ENCODE measurements around the gene HFM1.
"Not testable (repeated sequence)": the region's sequence is repeated elsewhere in the genome, so short reads cannot be mapped to it uniquely, and the experiment has no call there.

Gene HFM1, protein sequence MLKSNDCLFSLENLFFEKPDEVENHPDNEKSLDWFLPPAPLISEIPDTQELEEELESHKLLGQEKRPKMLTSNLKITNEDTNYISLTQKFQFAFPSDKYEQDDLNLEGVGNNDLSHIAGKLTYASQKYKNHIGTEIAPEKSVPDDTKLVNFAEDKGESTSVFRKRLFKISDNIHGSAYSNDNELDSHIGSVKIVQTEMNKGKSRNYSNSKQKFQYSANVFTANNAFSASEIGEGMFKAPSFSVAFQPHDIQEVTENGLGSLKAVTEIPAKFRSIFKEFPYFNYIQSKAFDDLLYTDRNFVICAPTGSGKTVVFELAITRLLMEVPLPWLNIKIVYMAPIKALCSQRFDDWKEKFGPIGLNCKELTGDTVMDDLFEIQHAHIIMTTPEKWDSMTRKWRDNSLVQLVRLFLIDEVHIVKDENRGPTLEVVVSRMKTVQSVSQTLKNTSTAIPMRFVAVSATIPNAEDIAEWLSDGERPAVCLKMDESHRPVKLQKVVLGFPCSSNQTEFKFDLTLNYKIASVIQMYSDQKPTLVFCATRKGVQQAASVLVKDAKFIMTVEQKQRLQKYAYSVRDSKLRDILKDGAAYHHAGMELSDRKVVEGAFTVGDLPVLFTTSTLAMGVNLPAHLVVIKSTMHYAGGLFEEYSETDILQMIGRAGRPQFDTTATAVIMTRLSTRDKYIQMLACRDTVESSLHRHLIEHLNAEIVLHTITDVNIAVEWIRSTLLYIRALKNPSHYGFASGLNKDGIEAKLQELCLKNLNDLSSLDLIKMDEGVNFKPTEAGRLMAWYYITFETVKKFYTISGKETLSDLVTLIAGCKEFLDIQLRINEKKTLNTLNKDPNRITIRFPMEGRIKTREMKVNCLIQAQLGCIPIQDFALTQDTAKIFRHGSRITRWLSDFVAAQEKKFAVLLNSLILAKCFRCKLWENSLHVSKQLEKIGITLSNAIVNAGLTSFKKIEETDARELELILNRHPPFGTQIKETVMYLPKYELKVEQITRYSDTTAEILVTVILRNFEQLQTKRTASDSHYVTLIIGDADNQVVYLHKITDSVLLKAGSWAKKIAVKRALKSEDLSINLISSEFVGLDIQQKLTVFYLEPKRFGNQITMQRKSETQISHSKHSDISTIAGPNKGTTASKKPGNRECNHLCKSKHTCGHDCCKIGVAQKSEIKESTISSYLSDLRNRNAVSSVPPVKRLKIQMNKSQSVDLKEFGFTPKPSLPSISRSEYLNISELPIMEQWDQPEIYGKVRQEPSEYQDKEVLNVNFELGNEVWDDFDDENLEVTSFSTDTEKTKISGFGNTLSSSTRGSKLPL (N-terminal part only)

DNA sequence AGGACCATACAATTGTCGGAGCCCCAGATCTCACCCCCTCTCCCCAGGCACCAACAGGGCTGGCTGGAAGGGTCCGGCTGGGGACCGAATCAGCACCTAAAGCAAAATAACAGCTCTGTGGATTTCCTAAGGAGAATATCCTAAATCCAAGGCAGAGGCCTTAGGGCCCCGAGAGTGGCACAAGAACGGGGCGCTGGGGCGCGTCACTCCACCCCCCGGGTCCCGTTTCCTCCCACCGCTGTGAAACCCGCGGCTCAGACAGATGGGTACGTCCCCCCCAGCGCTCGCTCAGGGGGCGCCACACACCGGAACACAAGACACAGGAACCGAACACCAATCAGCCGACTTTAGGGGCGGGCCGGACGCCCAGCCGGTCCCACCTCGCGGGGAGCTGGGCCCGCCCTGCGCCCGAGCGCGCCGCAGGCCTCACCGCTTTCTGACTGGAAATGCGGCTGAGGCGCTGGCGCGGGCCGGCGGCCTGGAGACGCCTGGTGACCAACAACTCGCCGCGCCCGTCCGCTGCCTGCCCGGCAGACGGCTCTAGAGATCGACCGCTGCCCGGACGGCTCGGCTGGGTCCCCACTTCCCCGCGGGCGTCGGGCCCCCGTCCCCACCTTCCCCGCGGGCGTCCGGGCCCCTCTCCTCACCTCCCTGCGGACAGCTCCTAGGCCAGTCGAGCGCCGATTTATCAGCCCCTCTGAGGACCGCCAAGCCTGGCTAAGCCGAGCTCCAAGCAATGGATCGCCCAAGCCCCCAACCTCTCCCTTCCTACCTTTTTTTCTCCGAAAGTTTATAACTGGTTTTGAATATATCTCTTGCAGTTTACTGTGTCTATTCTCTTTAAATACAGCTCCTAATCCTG lies at the start of gene HFM1:
HFM1 (minus strand) TSS at position 687 of the 862 bp plus-strand sequence. CDS start 3,755 bp downstream, outside the sequence.
- peak; percentile 7 for DNase-seq

- no peak for DNase-seq
Measured at GRCh38 chr1:91454136-91454535, 49.5 kb upstream of the HFM1 start.

- no peak for DNase-seq
Measured at GRCh38 chr1:91450260-91450659, 45.6 kb upstream of the HFM1 start.

- not testable (repeated sequence) for DNase-seq
Measured at GRCh38 chr1:91447782-91448181, 43.1 kb upstream of the HFM1 start.

DNA sequence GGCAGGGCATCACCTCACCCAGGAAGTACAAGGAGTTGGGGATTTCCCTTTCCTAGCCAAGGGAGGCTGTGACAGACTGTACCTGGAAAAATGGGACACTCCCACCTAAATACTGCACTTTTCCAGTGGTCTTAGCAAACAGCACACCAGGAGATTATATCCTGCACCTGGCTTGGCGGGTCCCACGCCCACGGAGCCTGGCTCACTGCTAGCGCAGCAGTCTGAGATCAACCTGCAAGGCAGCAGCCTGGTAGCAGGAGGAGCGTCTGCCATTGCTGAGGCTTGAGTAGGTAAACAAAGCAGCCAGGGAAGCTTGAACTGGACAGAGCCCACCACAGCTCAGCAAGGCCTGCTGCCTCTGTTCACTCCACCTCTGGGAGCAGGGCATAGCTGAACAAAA lies 37.3 kb upstream of the HFM1 start:
- not testable (repeated sequence) for DNase-seq

- DNase-seq, result no peak
Measured at GRCh38 chr1:91440847-91441246, 36.2 kb upstream of the HFM1 start.

DNA sequence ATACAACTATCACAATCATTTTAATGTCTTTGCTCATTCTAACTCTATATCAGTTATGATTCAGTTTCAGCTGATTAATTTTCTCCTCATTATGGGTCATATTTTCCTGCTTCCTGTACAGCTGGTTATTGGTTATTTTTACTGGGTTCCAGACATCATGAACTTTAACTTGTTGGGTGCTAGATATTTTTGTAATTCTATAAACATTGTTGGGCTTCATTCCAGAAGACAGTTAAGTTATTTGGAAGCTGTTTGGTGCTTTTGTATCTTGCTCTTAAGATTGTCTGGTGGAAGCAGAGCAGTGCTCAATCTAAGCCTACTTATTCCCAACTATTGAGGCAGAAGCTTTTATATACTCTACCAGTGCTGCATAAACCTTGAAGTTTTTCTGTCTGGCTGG lies 34.4 kb upstream of the HFM1 start:
- no peak for DNase-seq

DNA sequence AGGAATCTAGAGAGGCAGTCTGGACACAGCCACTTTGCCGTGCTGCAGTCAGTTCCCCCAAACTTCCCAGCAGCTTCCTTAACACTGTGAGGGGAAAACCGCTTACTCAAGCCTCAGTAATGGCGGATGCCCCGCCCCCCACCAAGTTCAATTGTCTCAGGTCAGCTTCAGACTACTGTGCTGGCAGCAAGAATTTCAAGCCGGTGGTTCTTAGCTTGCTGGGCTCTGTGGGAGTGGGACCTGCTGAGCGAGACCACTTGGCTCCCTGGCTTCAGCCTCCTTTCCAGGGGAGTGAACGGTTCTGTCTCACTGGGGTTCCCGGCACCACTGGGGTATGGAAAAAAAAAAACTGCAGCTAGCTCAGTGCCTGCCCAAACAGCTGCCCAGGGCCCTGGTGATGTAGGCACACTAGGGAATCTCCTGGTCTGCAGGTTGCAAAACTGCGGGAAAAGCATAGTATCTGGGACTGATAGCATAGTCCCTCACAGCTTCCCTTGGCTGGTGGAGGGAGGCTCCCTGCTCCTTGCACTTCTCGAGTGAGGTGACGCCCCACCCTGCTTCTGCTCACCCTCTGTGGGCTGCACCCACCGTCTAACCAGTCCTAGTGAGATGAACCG lies 23.7 kb upstream of the HFM1 start:
- no peak for DNase-seq

- DNase-seq, result no peak
Measured at GRCh38 chr1:91427741-91428140, 23.1 kb upstream of the HFM1 start.

DNA sequence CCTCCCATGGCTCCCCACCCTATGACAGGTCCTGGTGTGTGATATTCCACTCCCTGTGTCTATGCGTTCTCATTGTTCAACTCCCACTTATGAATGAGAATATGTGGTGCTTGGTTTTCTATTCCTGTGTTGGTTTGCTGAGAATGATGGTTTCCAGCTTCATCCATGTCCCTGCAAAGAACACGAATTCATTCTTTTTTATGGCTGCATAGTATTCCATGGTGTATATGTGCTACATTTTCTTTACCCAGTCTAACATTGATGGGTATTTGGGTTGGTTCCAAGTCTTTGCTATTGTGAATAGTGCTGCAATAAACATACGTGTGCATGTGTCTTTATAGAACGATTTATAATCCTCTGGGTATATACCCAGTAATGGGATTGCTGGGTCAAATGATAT lies 17.9 kb upstream of the HFM1 start:
- DNase-seq, result not testable (repeated sequence)

DNA sequence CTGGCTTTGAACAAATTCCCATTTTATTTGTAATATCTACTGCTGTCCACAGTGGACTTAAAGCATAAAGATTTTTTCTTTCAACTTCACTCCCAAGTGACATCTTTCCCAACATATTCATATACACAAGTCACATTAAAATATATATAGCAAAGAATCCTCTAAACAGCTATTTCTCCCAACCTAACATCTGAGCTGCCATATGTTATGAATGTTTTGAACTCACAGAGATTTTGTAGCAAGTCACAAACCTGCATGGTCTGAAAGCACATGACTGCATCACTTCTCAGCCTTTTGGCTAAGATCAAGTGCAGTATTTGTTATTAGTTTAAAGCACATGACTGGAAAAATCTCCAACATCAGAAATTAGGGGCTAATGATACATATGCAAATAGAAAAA lies 7.7 kb upstream of the HFM1 start:
- DNase-seq, result no peak

DNA sequence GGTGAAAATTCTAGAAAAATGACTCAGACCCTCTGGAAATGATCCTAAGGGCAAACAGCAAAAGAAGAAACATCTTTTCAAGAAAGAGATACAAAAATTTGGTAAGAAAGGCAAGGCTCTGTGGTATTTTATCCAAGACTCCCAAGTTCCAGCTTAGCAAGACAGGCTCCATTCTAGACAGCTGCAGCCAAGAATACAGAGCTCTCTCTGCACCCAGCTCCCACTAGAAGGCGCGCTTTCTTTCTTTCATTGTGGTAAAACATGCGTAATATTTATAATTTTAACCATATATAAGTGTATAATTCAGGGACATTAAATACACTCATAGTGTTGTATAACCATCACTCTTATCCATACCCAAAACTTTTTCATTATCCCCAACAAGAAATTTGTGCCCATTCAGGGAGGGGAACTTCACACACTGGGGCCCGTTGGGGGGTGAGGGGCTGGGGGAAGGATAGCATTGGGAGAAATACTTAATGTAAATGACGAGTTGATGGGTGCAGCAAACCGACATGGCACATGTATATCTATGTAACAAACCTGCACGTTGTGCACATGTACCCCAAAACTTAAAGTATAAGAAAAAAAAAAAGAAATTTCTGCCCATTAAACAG lies 2.2 kb upstream of the HFM1 start:
- no peak for DNase-seq

- DNase-seq, result no peak
Measured at GRCh38 chr1:91402023-91402422, 2.6 kb downstream of the HFM1 start.

DNA sequence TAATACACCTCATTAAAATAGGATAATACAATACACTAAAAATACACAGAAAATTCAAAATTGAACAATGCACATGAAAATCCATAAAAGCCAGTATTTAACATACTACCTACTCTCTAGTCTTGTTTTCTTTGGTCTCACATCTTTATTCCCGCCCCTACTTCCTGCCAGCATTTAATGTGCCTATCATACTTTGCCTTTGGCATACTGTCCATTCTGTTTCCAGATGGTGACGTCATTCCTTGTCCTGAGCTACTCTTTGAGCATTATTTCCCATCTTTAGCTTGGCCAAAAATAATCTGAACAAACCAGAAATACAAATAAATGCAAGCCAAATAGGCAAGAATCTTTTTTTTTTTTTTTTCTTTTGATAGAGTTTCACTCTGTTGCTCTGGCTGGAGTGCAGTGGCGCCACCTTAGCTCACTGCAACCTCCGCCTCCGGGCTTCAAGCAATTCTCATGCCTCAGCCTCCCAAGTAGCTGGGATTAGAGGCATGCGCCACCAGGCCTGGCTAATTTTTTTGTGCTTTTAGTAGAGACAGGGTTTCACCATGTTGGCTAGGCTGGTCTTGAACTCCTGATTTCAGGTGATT lies 4.4 kb downstream of the HFM1 start:
- DNase-seq, result no peak

GRCh38 chr1:91398291-91398690 lies 6.3 kb downstream of the HFM1 start:
- DNase-seq, result no peak

DNA sequence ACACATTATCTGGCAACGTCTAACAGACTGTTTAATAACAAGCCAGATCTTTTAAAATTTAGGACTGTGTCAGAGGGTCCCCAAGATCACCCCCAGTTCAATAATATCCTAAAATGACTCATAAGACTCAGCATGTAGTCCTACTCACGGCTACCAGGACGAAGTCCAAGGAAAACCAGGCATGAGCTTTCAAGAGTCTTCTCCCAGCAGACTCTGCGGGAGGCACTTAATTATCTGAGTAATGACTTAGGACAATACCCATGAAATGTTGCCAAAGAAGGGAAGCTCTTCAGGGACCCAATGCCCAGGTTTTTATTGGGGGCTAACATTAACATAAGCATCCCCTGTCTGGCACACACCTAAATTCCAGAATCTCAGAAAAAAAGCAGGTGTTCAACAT lies 7.0 kb downstream of the HFM1 start:
- DNase-seq, result no peak

DNA sequence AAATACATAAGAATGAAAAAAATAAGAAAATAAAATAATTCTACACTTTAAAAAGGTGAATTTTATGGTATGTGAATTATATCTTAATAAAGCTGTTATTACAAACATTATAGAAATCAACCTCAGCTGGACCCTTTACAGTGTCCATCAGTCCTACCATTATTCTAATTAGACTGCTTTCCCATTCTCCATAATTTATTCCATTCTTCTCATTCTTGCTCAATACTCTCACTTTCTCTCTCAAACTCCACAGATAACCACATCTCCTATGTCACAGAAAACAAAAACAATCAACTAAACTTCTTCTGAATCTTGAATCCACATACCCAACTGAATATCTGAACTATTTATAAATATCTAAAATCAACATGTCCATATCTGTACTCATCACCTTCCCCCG lies 11.6 kb downstream of the HFM1 start:
- DNase-seq, result no peak

DNA sequence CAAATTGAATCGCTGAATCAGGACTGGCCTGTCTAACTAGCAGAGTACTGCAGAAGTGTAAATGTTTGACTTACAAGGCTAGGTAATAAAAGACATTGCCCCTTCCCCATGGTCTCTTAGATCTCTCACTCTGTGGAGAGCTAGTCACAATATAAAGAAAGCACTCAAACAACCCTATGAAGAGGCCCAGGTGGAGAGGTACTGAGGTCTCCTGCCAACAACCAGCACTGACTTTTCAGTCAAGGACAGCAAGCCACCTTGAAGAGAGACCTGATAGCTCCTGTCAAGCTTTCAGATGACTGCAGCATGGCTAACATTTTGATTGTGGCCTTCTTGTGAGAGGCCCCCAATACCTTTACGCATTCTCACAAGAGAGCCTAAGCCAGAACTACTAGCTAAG lies 18.5 kb downstream of the HFM1 start:
- no peak for DNase-seq

DNA sequence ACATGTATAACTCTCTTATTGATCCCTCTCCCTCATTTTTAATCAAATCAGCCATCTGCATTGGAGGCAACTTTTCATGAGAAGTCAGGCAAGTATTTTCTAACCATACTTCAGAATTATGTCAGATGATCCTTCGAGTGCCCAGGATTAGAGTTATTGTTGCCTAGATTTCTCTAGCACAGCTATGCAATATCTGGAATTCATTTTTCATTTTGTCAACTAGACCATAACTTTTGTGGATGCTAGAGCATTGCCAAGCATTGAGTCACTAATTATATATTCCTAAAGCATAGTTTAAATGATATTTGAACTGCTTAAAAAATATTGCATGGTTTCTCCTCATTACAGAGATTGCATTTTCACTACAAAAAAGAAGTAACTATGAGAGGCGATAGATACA lies 21.2 kb downstream of the HFM1 start:
- no peak for DNase-seq

GRCh38 chr1:91381844-91382243 lies 22.8 kb downstream of the HFM1 start:
- DNase-seq, result no peak

DNA sequence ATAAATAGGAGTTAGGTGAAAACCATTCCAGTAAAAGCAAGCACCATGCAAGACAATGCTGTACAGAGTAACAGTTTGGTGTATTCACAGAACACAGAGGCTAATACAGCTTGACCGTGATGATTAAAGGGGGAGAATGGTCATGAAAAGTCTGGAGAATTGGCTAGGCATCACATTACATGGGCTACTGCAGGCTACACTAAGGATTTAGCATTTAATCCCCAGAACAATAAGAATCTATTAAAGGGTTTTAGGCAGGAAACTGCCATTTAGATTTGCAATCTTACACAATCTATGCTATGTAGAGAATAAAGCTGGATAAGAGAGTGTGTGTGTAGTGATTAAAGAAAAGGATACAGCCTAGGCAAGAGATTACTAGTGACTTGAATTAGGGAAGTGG lies 30.6 kb downstream of the HFM1 start:
- DNase-seq, result no peak

All from activated CD4-positive, alpha-beta T cell treated with anti-CD3 and anti-CD28 coated beads, Interleukin-2, amount 50 U/mL, for 1 hour (primary cell).